RWPE2 (cell line): ENCODE data around the gene DSCAM.
A peak's percentile ranks its signal among the peaks of the same experiment; 100 is the strongest.

Source experiments
- ATAC-seq: fragments of 200-7000 bp; cut with Tn5 transposase; 3 replicates; pipeline ENCODE4 v1.9.1; 2021; ENCODE audit warnings: low read depth
- DNase-seq: peaks from one replicate; pipeline ENCODE4 v3.0.0-alpha.2; 2020; ENCODE audit warnings: low spot score
- H3K27ac ChIP-seq: fragments of 450-650 bp; 2 replicates; pipeline ENCODE4 v1.5.1; 2017; ENCODE audit warnings: mild to moderate bottlenecking; ENCODE audit not compliant: poor library complexity, severe bottlenecking
- H3K27me3 ChIP-seq: fragments of 250-450 bp; sonication (Bioruptor Pico); 2 replicates; pipeline ENCODE4 v1.5.1; 2021; ENCODE audit warnings: mild to moderate bottlenecking, moderate library complexity; ENCODE audit not compliant: insufficient read depth, poor library complexity, severe bottlenecking
- H3K36me3 ChIP-seq: fragments of 250-450 bp; sonication (Bioruptor Pico); 2 replicates; pipeline ENCODE4 v1.5.1; 2020; ENCODE audit warnings: low read depth, mild to moderate bottlenecking, moderate library complexity
- H3K4me1 ChIP-seq: fragments of 250-450 bp; sonication (Bioruptor Pico); 2 replicates; pipeline ENCODE4 v1.5.1; 2021; ENCODE audit warnings: mild to moderate bottlenecking, moderate library complexity; ENCODE audit not compliant: insufficient read depth, poor library complexity, severe bottlenecking
- H3K4me3 ChIP-seq: fragments of 250-450 bp; sonication (Bioruptor Pico); 2 replicates; pipeline ENCODE4 v1.5.1; 2021; ENCODE audit warnings: mild to moderate bottlenecking, moderate library complexity; ENCODE audit not compliant: severe bottlenecking
- H3K9me3 ChIP-seq: fragments of 250-450 bp; sonication (Bioruptor Pico); 2 replicates; pipeline ENCODE4 v1.5.1; 2021; ENCODE audit warnings: mild to moderate bottlenecking, moderate library complexity; ENCODE audit not compliant: severe bottlenecking
- TF ChIP-seq, protein P1 (sequence below): fragments of 450-650 bp; IDR thresholded peaks from one replicate; pipeline ENCODE4 v1.5.1; 2017; ENCODE audit warnings: mild to moderate bottlenecking, moderate library complexity; ENCODE audit not compliant: poor library complexity, severe bottlenecking

DSCAM gene

DNA sequence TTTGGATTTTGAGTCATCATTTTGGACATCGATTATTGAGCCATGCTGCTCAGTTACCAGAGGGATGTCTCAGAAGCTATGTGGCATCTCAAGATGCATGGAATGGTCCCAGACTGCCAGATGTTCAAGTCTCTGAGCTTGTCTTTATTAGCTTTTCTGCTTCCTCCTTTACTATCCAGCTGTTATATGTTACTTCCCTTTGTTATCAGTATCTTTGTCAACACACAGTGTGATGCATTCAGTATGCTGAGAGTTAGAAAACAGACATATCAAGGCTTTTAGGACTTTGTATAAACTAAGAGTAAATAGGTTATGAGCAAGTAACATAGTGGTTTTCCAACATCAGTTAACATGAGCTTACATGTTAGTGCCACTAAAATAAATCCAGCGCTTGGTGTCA is 474.5 kb downstream of the DSCAM start:
- Histone ChIP-seq H3K9me3 (no peaks in the 10 kb centered on the region), H3K36me3 (no peaks in the 10 kb centered on the region), H3K27ac (no peak overlapping the region), H3K4me1 (no peaks in the 10 kb centered on the region), H3K27me3 (no peaks in the 10 kb centered on the region), H3K4me3 (no peak overlapping the region)
- TF ChIP-seq, protein P1, sequence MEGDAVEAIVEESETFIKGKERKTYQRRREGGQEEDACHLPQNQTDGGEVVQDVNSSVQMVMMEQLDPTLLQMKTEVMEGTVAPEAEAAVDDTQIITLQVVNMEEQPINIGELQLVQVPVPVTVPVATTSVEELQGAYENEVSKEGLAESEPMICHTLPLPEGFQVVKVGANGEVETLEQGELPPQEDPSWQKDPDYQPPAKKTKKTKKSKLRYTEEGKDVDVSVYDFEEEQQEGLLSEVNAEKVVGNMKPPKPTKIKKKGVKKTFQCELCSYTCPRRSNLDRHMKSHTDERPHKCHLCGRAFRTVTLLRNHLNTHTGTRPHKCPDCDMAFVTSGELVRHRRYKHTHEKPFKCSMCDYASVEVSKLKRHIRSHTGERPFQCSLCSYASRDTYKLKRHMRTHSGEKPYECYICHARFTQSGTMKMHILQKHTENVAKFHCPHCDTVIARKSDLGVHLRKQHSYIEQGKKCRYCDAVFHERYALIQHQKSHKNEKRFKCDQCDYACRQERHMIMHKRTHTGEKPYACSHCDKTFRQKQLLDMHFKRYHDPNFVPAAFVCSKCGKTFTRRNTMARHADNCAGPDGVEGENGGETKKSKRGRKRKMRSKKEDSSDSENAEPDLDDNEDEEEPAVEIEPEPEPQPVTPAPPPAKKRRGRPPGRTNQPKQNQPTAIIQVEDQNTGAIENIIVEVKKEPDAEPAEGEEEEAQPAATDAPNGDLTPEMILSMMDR, result no peak
- ATAC-seq, result no peak
- DNase-seq, result no peak

DNA sequence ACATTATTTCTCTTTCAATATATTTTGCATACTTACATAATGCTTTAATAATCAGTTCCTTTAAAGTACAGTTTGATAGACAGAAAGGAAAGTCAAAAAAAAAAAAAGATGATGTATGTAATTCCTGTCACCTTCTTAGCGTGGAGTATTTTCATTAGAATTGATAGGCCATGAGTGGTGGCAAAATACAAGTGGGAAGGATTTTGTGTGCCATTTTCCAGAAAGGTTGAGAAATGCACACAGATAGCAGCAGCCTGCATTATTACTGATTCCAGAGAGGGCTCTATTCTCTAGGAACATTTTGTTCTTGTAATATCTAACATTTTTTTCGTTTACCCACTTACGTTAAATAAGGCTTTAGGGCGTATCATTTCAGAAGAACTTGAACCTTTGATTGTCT is 475.6 kb downstream of the DSCAM start:
- H3K27ac ChIP-seq, result no peak overlapping the region
- H3K36me3 ChIP-seq, result no peaks in the 10 kb centered on the region
- no peaks in the 10 kb centered on the region for H3K9me3 ChIP-seq
- TF ChIP-seq, protein P1, result no peak
- H3K4me3 ChIP-seq, result no peak overlapping the region
- no peak for ATAC-seq
- H3K27me3 ChIP-seq, result no peaks in the 10 kb centered on the region
- no peak for DNase-seq
- no peaks in the 10 kb centered on the region for H3K4me1 ChIP-seq

DNA sequence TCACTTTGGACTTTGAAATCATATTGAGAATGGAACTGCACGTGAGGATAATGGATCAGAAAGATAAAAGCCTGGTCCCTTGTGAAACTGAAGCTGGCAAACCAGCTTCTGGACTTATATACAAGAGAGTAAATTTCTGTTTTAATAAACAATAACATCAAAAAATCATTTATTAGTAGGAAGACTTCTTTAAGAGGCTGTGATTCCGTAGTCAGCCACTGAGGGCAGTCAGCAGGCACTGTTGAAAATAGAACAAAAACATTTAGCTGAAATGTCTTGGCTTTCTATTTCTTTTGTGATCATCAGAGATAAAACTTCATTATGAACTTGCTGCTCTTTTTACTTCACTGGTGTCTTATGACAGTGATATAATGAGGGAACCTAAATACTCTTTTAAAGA is 490.3 kb downstream of the DSCAM start:
- Histone ChIP-seq H3K4me3 (no peak overlapping the region), H3K27me3 (no peaks in the 10 kb centered on the region), H3K4me1 (no peaks in the 10 kb centered on the region), H3K36me3 (no peaks in the 10 kb centered on the region), H3K9me3 (no peaks in the 10 kb centered on the region), H3K27ac (no peak overlapping the region)
- TF ChIP-seq, protein P1, result no peak
- ATAC-seq (no peak), DNase-seq (no peak)

DNA sequence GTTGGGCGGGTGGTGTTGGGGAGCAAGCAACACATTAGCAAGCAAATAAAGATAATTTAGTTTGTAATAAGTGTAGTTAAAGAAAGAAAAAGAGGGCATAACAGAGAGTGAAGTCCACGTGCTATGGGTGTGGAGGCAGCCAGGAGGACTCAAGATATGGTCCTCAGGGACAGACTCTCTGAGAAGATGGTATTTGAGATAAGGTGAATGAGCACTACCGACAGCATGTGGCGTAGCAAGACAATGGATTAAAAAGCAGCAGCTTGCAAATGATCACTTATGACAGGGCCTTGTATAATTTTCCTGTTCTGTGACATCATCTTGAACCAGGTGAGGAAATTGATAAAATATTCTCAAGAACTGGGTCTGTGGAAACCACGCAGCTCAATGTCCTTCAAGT is 491.9 kb downstream of the DSCAM start:
- Histone ChIP-seq H3K27me3 (no peaks in the 10 kb centered on the region), H3K4me3 (no peak overlapping the region), H3K27ac (no peak overlapping the region), H3K4me1 (no peaks in the 10 kb centered on the region), H3K9me3 (no peaks in the 10 kb centered on the region), H3K36me3 (no peaks in the 10 kb centered on the region)
- ATAC-seq, result no peak
- TF ChIP-seq, protein P1, result no peak
- DNase-seq, result no peak

DNA sequence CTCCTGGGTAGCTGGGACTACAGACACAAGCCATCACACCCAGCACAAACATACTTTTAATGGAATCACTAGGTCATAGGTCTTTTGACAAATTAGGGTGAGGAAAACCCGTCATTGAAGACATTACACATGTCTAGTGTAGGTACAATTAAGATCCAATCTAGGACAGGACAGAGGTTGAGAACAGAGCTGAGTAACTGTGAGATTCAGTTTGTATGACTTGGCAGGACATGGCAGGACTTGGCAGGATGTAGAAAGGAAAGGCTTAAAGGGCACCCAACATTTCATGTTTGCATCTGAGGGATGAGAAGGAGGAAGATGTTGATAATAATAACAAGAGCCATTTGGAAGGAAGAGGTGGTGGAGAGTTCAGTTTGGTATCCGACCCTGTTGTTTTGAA is 496.0 kb downstream of the DSCAM start:
- Histone ChIP-seq H3K36me3 (no peaks in the 10 kb centered on the region), H3K4me3 (no peak overlapping the region), H3K9me3 (no peaks in the 10 kb centered on the region), H3K4me1 (no peaks in the 10 kb centered on the region), H3K27me3 (no peaks in the 10 kb centered on the region), H3K27ac (no peak overlapping the region)
- ATAC-seq (peak; percentile 21; the same call in 1 of the 3 replicates), DNase-seq (no peak)
- TF ChIP-seq, protein P1, result no peak
